GM19397 (cell line): ENCODE measurements around the gene TRAPPC5.

Source experiments
- ATAC-seq: cut with Tn5 transposase; IDR thresholded peaks from one replicate; pipeline ENCODE4 v1.9.1; 2021; ENCODE audit warnings: mild to moderate bottlenecking, moderate library complexity; ENCODE audit not compliant: unreplicated experiment

The TRAPPC5 gene

DNA sequence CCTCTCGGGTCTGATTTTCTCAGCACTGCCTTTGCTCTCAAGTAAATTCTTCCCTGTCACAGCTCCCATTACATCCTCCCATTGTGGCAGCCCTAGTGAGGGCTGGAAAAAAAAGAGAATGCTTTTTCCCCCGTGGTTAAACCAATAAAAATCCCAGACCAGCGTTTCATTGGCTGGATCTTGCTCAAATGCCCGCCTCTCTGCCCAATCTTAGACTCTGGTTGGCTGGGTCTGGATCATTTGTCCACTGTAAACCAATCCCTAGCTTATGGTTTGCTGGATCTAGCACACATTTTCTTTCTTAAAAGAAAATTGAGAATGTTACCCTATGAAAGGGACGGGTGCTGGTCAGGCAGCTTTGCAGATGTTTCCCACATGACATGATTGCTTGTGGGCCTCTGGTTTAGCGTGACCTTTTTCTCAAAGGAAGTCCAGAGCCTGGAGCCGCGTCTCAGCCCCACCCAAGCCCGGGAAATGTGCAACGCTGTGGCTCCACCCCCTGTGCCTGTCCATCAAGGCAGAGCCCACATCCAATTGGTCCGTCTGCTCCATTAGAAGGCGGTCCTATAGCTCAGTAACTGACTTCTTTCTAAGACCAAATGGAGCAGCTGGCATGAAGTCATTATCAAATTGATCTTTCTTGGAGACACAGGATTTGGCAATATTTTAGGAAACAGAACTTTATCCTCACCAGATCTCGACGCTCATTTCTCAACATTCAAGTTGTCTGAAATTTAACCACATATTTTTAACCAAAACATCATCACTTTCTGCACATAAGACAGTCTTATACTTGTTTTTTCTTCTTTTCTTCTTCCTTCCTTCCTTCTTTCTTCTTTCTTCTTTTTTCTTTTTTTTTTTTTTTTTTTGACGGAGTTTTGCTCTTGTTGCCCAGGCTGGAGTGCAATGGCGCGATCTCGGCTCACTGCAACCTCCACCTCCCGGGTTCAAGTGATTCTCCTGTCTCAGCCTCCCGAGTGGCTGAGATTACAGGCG, 6.3 kb upstream of the TRAPPC5 start:
- ATAC-seq: no peak

DNA sequence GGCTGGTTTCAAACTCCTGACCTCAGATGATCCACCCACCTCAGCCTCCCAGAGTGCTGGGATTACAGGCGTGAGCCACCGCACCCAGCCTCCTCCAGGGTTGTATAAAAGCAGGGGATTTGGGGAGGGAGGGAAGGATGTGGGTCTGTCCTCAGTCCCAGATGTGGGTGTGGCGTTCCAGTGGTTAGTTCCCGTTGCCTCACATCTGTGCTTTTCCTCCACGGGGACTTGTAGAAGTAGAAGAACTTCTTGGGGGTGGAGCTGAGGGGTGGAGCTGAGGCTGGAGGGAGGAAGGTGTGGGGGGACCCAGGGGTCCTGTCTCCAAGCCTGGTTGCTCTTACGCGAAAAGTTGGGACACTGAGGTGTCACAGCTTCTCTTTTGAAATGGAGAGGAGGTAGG, 4.3 kb upstream of the TRAPPC5 start:
- no peak for ATAC-seq

DNA sequence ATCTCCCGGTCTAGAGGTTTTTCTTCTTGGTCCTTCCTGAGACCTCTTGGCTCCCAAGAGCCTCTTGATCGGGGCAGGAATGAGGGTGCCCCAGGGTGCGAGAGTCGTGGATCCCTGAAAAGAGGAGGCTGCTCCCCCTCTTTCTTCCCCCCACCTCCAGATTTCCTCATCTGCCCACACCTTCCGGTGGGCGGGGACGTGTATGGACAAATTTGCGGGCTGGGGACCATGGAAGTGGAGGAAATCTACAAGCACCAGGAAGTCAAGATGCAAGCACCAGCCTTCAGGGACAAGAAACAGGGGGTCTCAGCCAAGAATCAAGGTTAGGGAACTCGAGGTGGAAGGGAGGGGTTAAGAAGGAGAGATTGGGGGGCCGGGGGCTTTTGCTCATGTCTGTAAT, 3.8 kb upstream of the TRAPPC5 start, which contains the start of gene MCEMP1:
Gene MCEMP1 (plus strand): TSS at position 237 of the 400 bp plus-strand sequence. CDS start 31 bp downstream, at position 268.
- no peak for ATAC-seq

DNA sequence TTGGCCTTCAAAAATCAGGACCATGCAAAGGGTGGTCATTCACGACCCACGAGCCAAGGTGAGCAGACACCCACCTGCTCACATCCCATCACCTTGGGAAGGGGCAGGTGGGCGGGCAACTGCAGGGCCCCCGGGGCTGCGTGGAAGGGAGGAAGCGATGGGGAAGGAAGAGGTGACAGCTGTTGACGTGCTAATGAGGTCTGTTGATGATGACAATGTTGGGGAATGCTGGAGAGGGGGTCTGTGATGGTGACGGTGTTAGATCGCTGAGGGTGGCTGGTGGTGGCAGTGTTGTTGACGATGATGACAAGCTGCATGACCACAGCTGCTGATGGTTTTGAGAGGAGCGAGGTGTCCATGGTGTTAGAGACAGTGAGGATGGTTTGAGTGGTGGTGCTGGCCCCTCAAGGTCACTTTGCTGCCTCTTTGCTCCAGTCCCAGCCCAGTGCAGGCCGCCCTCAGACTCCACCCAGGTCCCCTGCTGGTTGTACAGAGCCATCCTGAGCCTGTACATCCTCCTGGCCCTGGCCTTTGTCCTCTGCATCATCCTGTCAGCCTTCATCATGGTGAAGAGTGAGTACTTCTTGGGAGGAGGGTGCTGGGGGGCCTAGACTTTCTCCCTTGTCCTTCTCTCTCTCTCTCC, 2.8 kb upstream of the TRAPPC5 start:
- no peak for ATAC-seq

GRCh38 chr19:7678971-7679751, 1.5 kb upstream of the TRAPPC5 start:
- no peak for ATAC-seq

- ATAC-seq: no peak
Observed at GRCh38 chr19:7679771-7680605, 645 bp upstream of the TRAPPC5 start.

GRCh38 chr19:7681340-7682174, 924 bp downstream of the TRAPPC5 start:
- no peak for ATAC-seq

- ATAC-seq: no peak
Observed at GRCh38 chr19:7682175-7682855, 1.7 kb downstream of the TRAPPC5 start.

DNA sequence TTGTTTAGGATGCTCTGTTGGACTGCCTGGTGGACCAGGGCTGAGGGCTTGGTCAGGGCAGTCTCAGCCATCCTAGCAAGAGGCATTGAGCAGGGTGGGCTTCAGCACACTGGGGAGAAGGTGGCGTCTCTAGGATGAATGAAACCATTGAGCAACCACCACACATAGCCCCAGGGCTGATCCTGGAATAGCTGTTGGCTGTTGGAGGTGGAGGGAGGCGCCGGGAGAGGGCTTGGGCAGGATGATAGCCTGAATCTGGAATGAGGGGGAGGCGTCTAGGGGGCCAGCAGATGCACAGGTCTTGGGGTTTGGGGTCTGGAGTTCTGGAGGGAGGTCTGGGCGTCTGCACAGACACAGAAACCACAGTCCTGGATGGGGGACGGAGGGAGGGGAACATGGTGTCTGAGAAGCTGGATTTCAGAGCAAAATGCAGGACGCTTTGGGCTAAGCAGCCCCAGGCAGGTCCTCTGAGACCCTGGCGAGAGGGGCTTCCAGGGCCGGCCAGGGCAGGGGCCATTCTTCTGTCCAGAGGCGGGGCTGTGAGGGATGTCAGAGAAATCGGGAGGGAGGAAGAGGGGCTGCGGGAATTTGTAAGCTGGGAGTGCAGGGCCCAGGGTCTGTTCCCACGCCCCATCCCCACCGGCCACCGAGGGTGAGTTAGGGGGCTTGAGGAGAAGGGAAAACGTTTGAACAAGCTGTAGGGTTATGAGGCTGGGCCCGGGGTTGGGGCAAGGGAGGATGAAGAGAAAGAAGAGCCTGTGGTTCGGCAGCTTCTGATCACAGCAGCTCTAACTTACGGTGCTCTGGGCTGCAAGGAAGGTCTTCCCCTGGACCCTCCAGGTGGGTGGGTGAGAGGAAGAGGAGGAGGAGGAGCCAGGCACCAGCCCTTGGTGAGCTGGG, 5.2 kb downstream of the TRAPPC5 start:
- ATAC-seq: no peak

- no peak for ATAC-seq
Observed at GRCh38 chr19:7687177-7687576, 6.5 kb downstream of the TRAPPC5 start.

DNA sequence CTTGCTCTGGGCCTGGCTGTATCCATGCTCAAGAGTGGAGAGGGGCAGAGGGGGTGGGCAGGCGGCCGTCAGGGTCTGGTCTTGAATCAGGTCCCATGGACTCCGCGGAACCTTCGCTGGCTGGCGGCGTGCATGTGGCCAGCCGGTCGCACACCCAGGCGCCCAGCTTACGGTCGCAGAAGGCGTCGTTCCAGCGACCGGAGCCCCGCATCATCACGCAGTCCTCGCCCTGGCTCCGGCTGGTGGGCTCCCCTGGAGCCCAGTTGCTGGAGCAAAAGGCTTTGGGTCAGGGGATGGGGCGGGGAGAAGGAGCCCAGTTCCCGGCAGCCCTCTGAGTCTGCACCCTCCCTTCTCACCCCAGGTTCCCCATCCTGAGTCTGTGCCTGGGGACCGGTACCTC, 8.5 kb downstream of the TRAPPC5 start:
- no peak for ATAC-seq

DNA sequence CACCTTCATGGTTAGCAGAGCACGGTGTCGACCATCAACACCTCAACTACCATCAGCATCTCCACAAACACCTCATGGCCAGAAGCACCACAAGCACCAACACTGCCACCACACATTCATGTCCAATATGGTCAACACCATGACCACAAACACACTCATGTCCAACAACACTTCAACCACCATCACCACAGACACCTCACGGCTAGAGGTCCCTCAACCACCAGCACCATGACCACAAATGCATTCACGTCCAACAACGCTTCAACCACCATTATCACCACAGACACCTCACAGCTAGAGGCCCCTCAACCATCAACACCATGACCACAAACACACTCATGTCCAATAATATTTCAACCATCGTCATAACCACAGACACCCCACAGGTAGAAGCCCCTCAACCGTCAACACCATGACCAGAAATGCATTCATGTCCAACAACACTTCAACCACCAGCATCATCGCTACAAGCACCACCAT, 10.2 kb downstream of the TRAPPC5 start:
- no peak for ATAC-seq

- no peak for ATAC-seq
Observed at GRCh38 chr19:7691497-7691896, 10.9 kb downstream of the TRAPPC5 start.

GRCh38 chr19:7692417-7693088, 11.9 kb downstream of the TRAPPC5 start:
- ATAC-seq: no peak

GRCh38 chr19:7694499-7694898, 13.9 kb downstream of the TRAPPC5 start:
- ATAC-seq: no peak

- ATAC-seq: no peak
Observed at GRCh38 chr19:7697721-7698287, 17.2 kb downstream of the TRAPPC5 start.

DNA sequence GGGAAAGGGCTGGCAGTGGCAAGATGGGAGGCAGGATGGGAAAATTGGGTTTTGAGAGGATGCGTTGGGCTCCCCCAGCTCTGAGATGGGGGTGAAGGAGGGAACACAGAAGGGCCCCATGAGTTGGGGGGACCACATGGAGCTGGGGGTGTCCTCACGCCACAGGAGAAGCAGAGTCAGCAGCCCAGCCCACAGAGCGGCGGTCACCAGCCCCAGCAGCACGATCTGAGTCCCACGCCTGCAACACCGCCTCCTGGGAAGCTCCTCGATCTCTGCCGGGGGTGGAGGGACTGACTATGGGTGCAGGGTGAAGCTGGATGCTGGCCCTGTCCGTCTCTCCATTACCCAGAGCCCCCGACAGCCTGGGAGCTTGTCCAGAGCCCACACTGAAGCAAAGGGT, 17.9 kb downstream of the TRAPPC5 start:
- no peak for ATAC-seq
